AG04450 (cell line): ENCODE data around the gene DBH. TPM values are rescaled to one million over a fixed set of nuclear protein-coding genes. Genes with fewer than 3 reads are reported as not detected.

Source experiments
- CTCF ChIA-PET: fragments of 300-600, 350-600 bp; formaldehyde crosslinking; extraction: SDS; loops from one replicate; lab custom pipeline; 2022; ENCODE audit warnings: antibody characterized with exemption, inconsistent platforms; lab: Charles Lee
- POLR2A ChIA-PET: fragments of 350-600 bp; formaldehyde crosslinking; extraction: SDS; loops from one replicate; lab custom pipeline; 2021; ENCODE audit warnings: antibody characterized with exemption, inconsistent platforms; lab: Yijun Ruan, JAX
- DNase-seq: peaks from one replicate; pipeline ENCODE4 v3.0.0-alpha.2; 2011; ENCODE audit warnings: low read depth, low spot score
- H3K27ac ChIP-seq: one replicate; pipeline ENCODE4 v1.5.1; 2012; ENCODE audit warnings: low read depth, low read length, control low read depth
- H3K27me3 ChIP-seq: one replicate; pipeline ENCODE4 v1.6.0; 2012; ENCODE audit warnings: low read length; ENCODE audit not compliant: control insufficient read depth, insufficient read depth
- H3K4me3 ChIP-seq: 2 replicates; pipeline ENCODE4 v1.5.1; 2011; ENCODE audit warnings: mild to moderate bottlenecking, low read depth, low read length, control low read depth
- H3K9me3 ChIP-seq: 2 replicates; pipeline ENCODE4 v1.5.1; 2012; ENCODE audit warnings: low read length; ENCODE audit not compliant: control insufficient read depth, insufficient read depth
- CTCF ChIP-seq: IDR thresholded peaks from 2 replicates; pipeline ENCODE4 v1.5.1; 2011; ENCODE audit warnings: low read depth, low read length, control low read depth, inconsistent platforms
- polyA plus RNA-seq: library from polyadenylated mRNA; depleted of rRNA; stranded (reverse); fragments of >200 nt; gene quantifications from 2 replicates; pipeline ENCODE4 v1.2.3, GENCODE V29; 2011

The DBH gene
- polyA plus RNA-seq, 1 experiment = not detected

GRCh38 chr9:133610845-133611244, 25.3 kb upstream of the DBH start:
- Histone ChIP-seq H3K27ac (no peak overlapping the region), H3K4me3 (no peak overlapping the region), H3K27me3 (peaks cover 59% of the 10 kb centered on the region), H3K9me3 (no peaks in the 10 kb centered on the region; the same call in 1 of the 2 replicates)
- TF ChIP-seq CTCF = no peak
- CTCF ChIA-PET = no interaction called here
- DNase-seq = no peak
- POLR2A ChIA-PET = interaction anchor here (0.7 kb wide), 1 partner anchor 45 kb away, joined by 6 read pairs; no protein-coding TSS in a partner anchor

GRCh38 chr9:133612051-133612450, 24.1 kb upstream of the DBH start:
- ChIA-PET POLR2A (no interaction called here), CTCF (no interaction called here)
- TF ChIP-seq CTCF = no peak

GRCh38 chr9:133612816-133613215, 23.3 kb upstream of the DBH start:
- POLR2A ChIA-PET = interaction anchor here (0.7 kb wide), 1 partner anchor 10 kb away, joined by 4 read pairs; no protein-coding TSS in a partner anchor

More at GRCh38 chr9:133612051-133612450, 24.1 kb upstream of the DBH start:
- DNase-seq = no peak
- H3K9me3 ChIP-seq = no peaks in the 10 kb centered on the region; the same call in 1 of the 2 replicates
- no peak overlapping the region for H3K4me3 ChIP-seq
- no peak overlapping the region for H3K27ac ChIP-seq
- peaks cover 56% of the 10 kb centered on the region for H3K27me3 ChIP-seq

GRCh38 chr9:133613432-133613831, 22.7 kb upstream of the DBH start:
- no peak overlapping the region for H3K4me3 ChIP-seq
- DNase-seq = no peak
- POLR2A ChIA-PET = no interaction called here
- no peaks in the 10 kb centered on the region; the same call in 1 of the 2 replicates for H3K9me3 ChIP-seq
- H3K27me3 ChIP-seq = peaks cover 53% of the 10 kb centered on the region
- TF ChIP-seq CTCF = no peak
- CTCF ChIA-PET = no interaction called here
- no peak overlapping the region for H3K27ac ChIP-seq

More at GRCh38 chr9:133612816-133613215, 23.3 kb upstream of the DBH start:
- H3K27ac ChIP-seq = no peak overlapping the region
- H3K4me3 ChIP-seq = no peak overlapping the region
- no peak for TF ChIP-seq CTCF
- no peak for DNase-seq
- peaks cover 54% of the 10 kb centered on the region for H3K27me3 ChIP-seq
- no peaks in the 10 kb centered on the region; the same call in 1 of the 2 replicates for H3K9me3 ChIP-seq
- CTCF ChIA-PET = no interaction called here

GRCh38 chr9:133614056-133614455, 22.1 kb upstream of the DBH start:
- Histone ChIP-seq H3K9me3 (no peaks in the 10 kb centered on the region; the same call in 1 of the 2 replicates), H3K4me3 (no peak overlapping the region), H3K27ac (no peak overlapping the region), H3K27me3 (peaks cover 49% of the 10 kb centered on the region)
- no peak for TF ChIP-seq CTCF
- ChIA-PET POLR2A (no interaction called here), CTCF (no interaction called here)
- DNase-seq = no peak
